Heart left ventricle (tissue), 16 donors: ENCODE data around the gene PRR5L. TPM values are rescaled to one million over a fixed set of nuclear protein-coding genes. Genes with fewer than 3 reads are reported as not detected.

Experiments
- ATAC-seq, 4 donors: fragments of 200-7000 bp; cut with Tn5 transposase; one replicate each; pipeline ENCODE4 v1.9.1; 2020 to 2022; ENCODE audit warnings: moderate library complexity in 4 of 4, mild to moderate bottlenecking in 3 of 4, moderate number of reproducible peaks in 1 of 4
- DNase-seq, 5 donors: peaks; one replicate each; pipeline ENCODE4 v3.0.0-alpha.2; 2020
- H3K27ac ChIP-seq, 12 donors: fragments of 200-600 bp; sonication (generic) in 4 of 12; one replicate each; pipeline versions ENCODE4 v1.5.0 to v1.8.0; 2016 to 2022; ENCODE audit warnings: mild to moderate bottlenecking in 2 of 12
- H3K27me3 ChIP-seq, 9 donors: fragments of 200-600 bp; sonication (generic) in 2 of 9; one replicate each; pipeline versions ENCODE4 v1.5.1 to v1.8.0; 2016 to 2022; ENCODE audit warnings: mild to moderate bottlenecking in 3 of 9
- H3K36me3 ChIP-seq, 9 donors: fragments of 200-600 bp; sonication (generic) in 2 of 9; one replicate each; pipeline versions ENCODE4 v1.5.0 to v1.8.0; 2018 to 2022; ENCODE audit warnings: mild to moderate bottlenecking in 2 of 9
- H3K4me1 ChIP-seq, 12 donors: fragments of 200-600 bp; sonication (generic) in 4 of 12; one replicate each; pipeline versions ENCODE4 v1.5.0 to v1.8.0; 2016 to 2022; ENCODE audit warnings: mild to moderate bottlenecking in 3 of 12
- H3K4me3 ChIP-seq, 12 donors: fragments of 200-600 bp; sonication (generic) in 4 of 12; one replicate each; pipeline versions ENCODE4 v1.5.0 to v1.8.0; 2017 to 2022; ENCODE audit warnings: mild to moderate bottlenecking in 9 of 12, moderate library complexity in 4 of 12
- H3K9me3 ChIP-seq, 12 donors: fragments of 200-600 bp; sonication (generic) in 4 of 12; one replicate each; pipeline versions ENCODE4 v1.5.0 to v1.8.0; 2016 to 2022; ENCODE audit warnings: mild to moderate bottlenecking in 1 of 12
- POLR2A ChIP-seq, 2 donors: fragments of 450-650 bp; IDR thresholded peaks; one replicate each; pipeline ENCODE4 v1.6.1; 2017; ENCODE audit warnings: antibody characterized with exemption in 2 of 2, mild to moderate bottlenecking in 2 of 2, moderate library complexity in 2 of 2
- WGBS, 4 donors: extraction: QIAGEN DNeasy Blood & Tissue Kit in 2 of 4; methylation state at CpG; one replicate each; pipeline versions ENCODE4 v1.1.5 to v1.1.7; 2013 to 2018; 5-methylcytosine and 5-hydroxymethylcytosine counted together
- intact Hi-C, 10 donors: fragments of 100-400 bp; cut with DNase I; formaldehyde crosslinking; loops; one replicate each; pipeline versions ENCODE4 v1.11.1 to v1.14.2; 2022
- polyA plus RNA-seq, 2 donors: library from polyadenylated mRNA; stranded (reverse); fragments of 200-250 nt; gene quantifications; one replicate each; pipeline ENCODE4 v1.2.3, GENCODE V29; 2013
- total RNA-seq, 9 donors: library from RNA; depleted of rRNA in 2 of 9; stranded (reverse); fragments of >200 nt in 2 of 9; fragmentation: NEBNext Ultra II Directional in 3 of 9; extraction: Animal tissue kit (Norgen Biotek cat#: 25700) in 3 of 9; gene quantifications; one replicate each; pipeline versions ENCODE4 v1.1.0 to v1.2.4, GENCODE V29; 2016 to 2023
- TF ChIP-seq, protein P1 (sequence below), 12 donors: fragments of 200-600 bp; sonication (generic) in 4 of 12; IDR thresholded peaks; one replicate each; pipeline versions ENCODE4 v1.5.0 to v1.8.0; 2018 to 2022; ENCODE audit warnings: antibody characterized with exemption in 12 of 12, mild to moderate bottlenecking in 5 of 12
- donor health status: ischemic (EF 13 %, LVEDD 7.1; RV severe dilation, severe dysfunction).
- donor health status: healthy with polysubstance abuse.
- donor health status: DM: no; HTN: yes; CAD: no.
- donor health status: DM: no; HTN: no; CAD: no.
- donor health status: ischemic (EF 25% LVEDD 6.9; RV normal size, moderate dysfunction).
- donor health status: ischemic (EF 25% LVEDD 5.7; RV mildly dilated, moderate dysfunction).
- donor health status: healthy.
- donor health status: DM: yes; HTN: yes; CAD: no.
- donor health status: ischemic (EF 35%, LVEDD 5.7; RV mildly dilated, moderate dysfunction).
- donor health status: nonischemic (EF 11% LVEDD 7.7; RV severe dilation, severe dysfunction).
- donor health status: DM: yes; HTN: yes; CAD: no.
- donor health status: PGD.
- donor health status: ischemic (EF 29% LVEDD 5.4; RV normal size, mild dysfunction).
- donor health status: nonischemic (EF 23%, LVEDD 6.1; RV moderate dilation, normal function).

Gene PRR5L
- total and polyA plus RNA-seq, 11 donors: 0.61 to 17.8 (median 3.1) TPM

DNA sequence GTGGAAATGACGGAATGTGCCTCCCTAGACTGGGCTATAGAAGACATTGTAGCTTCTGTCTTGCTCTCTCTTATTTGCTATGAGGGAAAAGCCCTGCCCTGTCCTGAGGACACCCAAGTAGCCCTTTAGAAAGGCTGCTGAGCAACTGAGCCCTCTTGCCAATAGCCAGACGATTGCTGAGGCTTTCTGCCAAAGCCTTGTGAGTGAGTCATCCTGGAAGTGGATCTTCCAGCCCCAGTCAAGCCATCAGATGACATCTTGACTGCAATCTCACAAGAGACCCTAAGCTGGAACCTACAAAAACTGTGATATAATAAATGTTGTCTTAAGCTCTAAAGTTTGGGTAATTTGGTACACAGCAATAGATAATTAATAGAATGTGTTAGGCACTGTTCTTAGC lies 217.9 kb downstream of the PRR5L start:
- Histone ChIP-seq H3K4me1 (peaks cover 0 to 10% (median 0%) of the 10 kb centered on the region in 12 donors), H3K27ac (no peak overlapping the region), H3K36me3 (no peaks in the 10 kb centered on the region), H3K27me3 (no peaks in the 10 kb centered on the region), H3K4me3 (no peak overlapping the region), H3K9me3 (peaks cover 0 to 16% (median 7%) of the 10 kb centered on the region in 12 donors)
- DNase-seq (no peak), ATAC-seq (no peak)
- no peak for TF ChIP-seq POLR2A (IDR thresholded peaks at IDR 0.05)
- TF ChIP-seq, protein P1, sequence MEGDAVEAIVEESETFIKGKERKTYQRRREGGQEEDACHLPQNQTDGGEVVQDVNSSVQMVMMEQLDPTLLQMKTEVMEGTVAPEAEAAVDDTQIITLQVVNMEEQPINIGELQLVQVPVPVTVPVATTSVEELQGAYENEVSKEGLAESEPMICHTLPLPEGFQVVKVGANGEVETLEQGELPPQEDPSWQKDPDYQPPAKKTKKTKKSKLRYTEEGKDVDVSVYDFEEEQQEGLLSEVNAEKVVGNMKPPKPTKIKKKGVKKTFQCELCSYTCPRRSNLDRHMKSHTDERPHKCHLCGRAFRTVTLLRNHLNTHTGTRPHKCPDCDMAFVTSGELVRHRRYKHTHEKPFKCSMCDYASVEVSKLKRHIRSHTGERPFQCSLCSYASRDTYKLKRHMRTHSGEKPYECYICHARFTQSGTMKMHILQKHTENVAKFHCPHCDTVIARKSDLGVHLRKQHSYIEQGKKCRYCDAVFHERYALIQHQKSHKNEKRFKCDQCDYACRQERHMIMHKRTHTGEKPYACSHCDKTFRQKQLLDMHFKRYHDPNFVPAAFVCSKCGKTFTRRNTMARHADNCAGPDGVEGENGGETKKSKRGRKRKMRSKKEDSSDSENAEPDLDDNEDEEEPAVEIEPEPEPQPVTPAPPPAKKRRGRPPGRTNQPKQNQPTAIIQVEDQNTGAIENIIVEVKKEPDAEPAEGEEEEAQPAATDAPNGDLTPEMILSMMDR (IDR thresholded peaks at IDR 0.05): no peak
- WGBS, 4 donors: 44 to 63% (median 57%) methylated on average over 2 of the region's 2 CpGs
- intact Hi-C loops: loop anchor here in 1 of 10 donors (10.0 kb wide), 1 partner anchor 81 kb away; the partner anchor contains the start of genes IFTAP and RAG2

Other genes starting within 250 kb of the PRR5L start
- gene COMMD9, start 6.9 kb upstream of the PRR5L start, total RNA-seq: 10 to 100 TPM; 39.0 to 92.4 (median 59.4) TPM
- gene COMMD9, start 6.9 kb upstream of the PRR5L start, polyA plus RNA-seq: 10 to 100 TPM; 43.1 to 46.4 TPM
- gene TRAF6, start 214.0 kb downstream of the PRR5L start, total RNA-seq: 10 to 100 TPM; 10.1 to 17.4 (median 15.1) TPM
- gene TRAF6, start 214.0 kb downstream of the PRR5L start, polyA plus RNA-seq: 1 to 10 TPM; 2.7 to 6.6 TPM